Prostate gland (tissue), 2 donors: ENCODE data around the gene OR4D11. TPM values are rescaled to one million over a fixed set of nuclear protein-coding genes. Genes with fewer than 3 reads are reported as not detected.

Source experiments
- DNase-seq: peaks from one replicate; pipeline ENCODE4 v3.0.0-alpha.2; 2019; ENCODE audit warnings: low spot score
- H3K27ac ChIP-seq, 2 donors: fragments of 200-600 bp; sonication (generic); 2 replicates each; pipeline ENCODE4 v1.5.1; 2017 to 2019
- H3K27me3 ChIP-seq: fragments of 200-600 bp; sonication (generic); replicated peaks from 2 replicates; pipeline ENCODE4 v1.5.1; 2019; ENCODE audit not compliant: insufficient read depth
- H3K36me3 ChIP-seq, 2 donors: fragments of 200-600 bp; sonication (generic); 1 replicate in 1 of 2; 2 replicates in 1 of 2; pipeline versions ENCODE4 v1.5.1 to v1.8.1; 2017 to 2019
- H3K4me1 ChIP-seq: fragments of 200-600 bp; sonication (generic); replicated peaks from 2 replicates; pipeline ENCODE4 v1.5.1; 2019
- H3K4me3 ChIP-seq, 2 donors: fragments of 200-600 bp; sonication (generic); 2 replicates each; pipeline ENCODE4 v1.5.1; 2017 to 2019
- H3K9me3 ChIP-seq: fragments of 200-600 bp; sonication (generic); 2 replicates; pipeline ENCODE4 v1.5.1; 2017
- CTCF ChIP-seq, 4 experiments: fragments of 200-600 bp in 2 of 4; fragments of 450-650 bp in 2 of 4; sonication (generic) in 2 of 4; IDR thresholded peaks; 1 replicate in 3 of 4; 2 replicates in 1 of 4; pipeline ENCODE4 v1.5.1; 2016 to 2019; ENCODE audit warnings: antibody characterized with exemption in 4 of 4, mild to moderate bottlenecking in 2 of 4, moderate library complexity in 2 of 4
- POLR2A ChIP-seq: fragments of 450-650 bp; IDR thresholded peaks from one replicate; pipeline ENCODE4 v1.6.1; 2016; ENCODE audit warnings: antibody characterized with exemption, mild to moderate bottlenecking
- POLR2AphosphoS5 ChIP-seq: sonication (generic); formaldehyde crosslinking; IDR thresholded peaks from one replicate; pipeline ENCODE4 v1.6.1; 2017; ENCODE audit warnings: antibody characterized with exemption
- WGBS: methylation state at CpG from one replicate; pipeline ENCODE4 v1.1.5; 2018; 5-methylcytosine and 5-hydroxymethylcytosine counted together
- intact Hi-C: fragments of 100-400 bp; cut with DNase I; formaldehyde crosslinking; loops from one replicate; pipeline ENCODE4 v1.14.2; 2022
- total RNA-seq, 2 donors: library from RNA; depleted of rRNA; stranded (reverse); fragments of >200 nt; gene quantifications; one replicate each; pipeline ENCODE4 v1.1.0, GENCODE V29; 2016

Gene OR4D11
- total RNA-seq, 2 donors from 2014 or later: not detected

GRCh38 chr11:59475176-59475575 lies 28.2 kb upstream of the OR4D11 start:
- Histone ChIP-seq H3K36me3 (no peaks in the 10 kb centered on the region), H3K9me3 (no peaks in the 10 kb centered on the region), H3K27ac (no peak overlapping the region), H3K4me1 (no peaks in the 10 kb centered on the region), H3K4me3 (no peak overlapping the region), H3K27me3 (no peaks in the 10 kb centered on the region)
- TF ChIP-seq POLR2AphosphoS5 (no peak), POLR2A (no peak), CTCF (IDR thresholded peaks at IDR 0.05) (no peak)
- intact Hi-C loops: no loop called here
- 55% methylated on average over 9 of the region's 9 CpGs for WGBS
- no peak for DNase-seq

GRCh38 chr11:59479906-59480305 lies 23.5 kb upstream of the OR4D11 start:
- no peaks in the 10 kb centered on the region for H3K9me3 ChIP-seq
- H3K4me1 ChIP-seq: no peaks in the 10 kb centered on the region
- H3K27ac ChIP-seq: no peak overlapping the region
- no peaks in the 10 kb centered on the region for H3K36me3 ChIP-seq
- H3K27me3 ChIP-seq: no peaks in the 10 kb centered on the region
- intact Hi-C loops: no loop called here
- TF ChIP-seq CTCF (IDR thresholded peaks at IDR 0.05) (no peak), POLR2AphosphoS5 (no peak), POLR2A (no peak)
- no peak for DNase-seq
- H3K4me3 ChIP-seq: no peak overlapping the region

GRCh38 chr11:59480359-59480758 lies 23.0 kb upstream of the OR4D11 start:
- intact Hi-C loops: no loop called here
- no peaks in the 10 kb centered on the region for H3K36me3 ChIP-seq
- TF ChIP-seq POLR2A: no peak
- TF ChIP-seq POLR2AphosphoS5: no peak
- TF ChIP-seq CTCF (IDR thresholded peaks at IDR 0.05): no peak

GRCh38 chr11:59501931-59502330 lies 1.4 kb upstream of the OR4D11 start:
- H3K27me3 ChIP-seq: no peaks in the 10 kb centered on the region
- WGBS: 86% methylated on average over 1 of the region's 1 CpG
- no peaks in the 10 kb centered on the region for H3K9me3 ChIP-seq
- H3K27ac ChIP-seq: no peak overlapping the region
- DNase-seq: no peak
- intact Hi-C loops: no loop called here
- no peak for TF ChIP-seq CTCF (IDR thresholded peaks at IDR 0.05)
- no peak for TF ChIP-seq POLR2A
- no peak for TF ChIP-seq POLR2AphosphoS5
- H3K4me3 ChIP-seq: no peak overlapping the region
- H3K4me1 ChIP-seq: no peaks in the 10 kb centered on the region
- H3K36me3 ChIP-seq: no peaks in the 10 kb centered on the region

More at GRCh38 chr11:59480359-59480758, 23.0 kb upstream of the OR4D11 start:
- no peaks in the 10 kb centered on the region for H3K27me3 ChIP-seq
- no peaks in the 10 kb centered on the region for H3K4me1 ChIP-seq
- no peak overlapping the region for H3K4me3 ChIP-seq
- 67% methylated on average over 3 of the region's 3 CpGs for WGBS
- no peak overlapping the region for H3K27ac ChIP-seq
- H3K9me3 ChIP-seq: no peaks in the 10 kb centered on the region
- no peak for DNase-seq

- Histone ChIP-seq H3K9me3 (no peaks in the 10 kb centered on the region), H3K27ac (no peak within 1 kb of the TSS), H3K27me3 (no peaks in the 10 kb centered on the region), H3K4me3 (no peak within 1 kb of the TSS), H3K4me1 (no peaks in the 10 kb centered on the region), H3K36me3 (no peaks in the 10 kb centered on the region)
- TF ChIP-seq CTCF (IDR thresholded peaks at IDR 0.05): no peak
- TF ChIP-seq POLR2AphosphoS5: no peak
- TF ChIP-seq POLR2A: no peak
- 17% methylated on average over 2 of the region's 2 CpGs for WGBS
- intact Hi-C loops: no loop called here
- DNase-seq: no peak
Measured at GRCh38 chr11:59510941-59511589, 7.7 kb downstream of the OR4D11 start, which contains the start of gene OR4D9. Gene OR4D9, plus strand, starts transcription at chr11:59511539. Its CDS starts 3,374 bp downstream, at chr11:59514913.
